Fibroblast of skin of scalp (primary cell): ENCODE measurements around the gene GTPBP6.
"Not testable (repeated sequence)": the region's sequence is repeated elsewhere in the genome, so short reads cannot be mapped to it uniquely, and the experiment has no call there.

Experiments used
- DNase-seq: peaks from one replicate; pipeline ENCODE4 v3.0.0-alpha.2; 2013

The GTPBP6 gene

DNA sequence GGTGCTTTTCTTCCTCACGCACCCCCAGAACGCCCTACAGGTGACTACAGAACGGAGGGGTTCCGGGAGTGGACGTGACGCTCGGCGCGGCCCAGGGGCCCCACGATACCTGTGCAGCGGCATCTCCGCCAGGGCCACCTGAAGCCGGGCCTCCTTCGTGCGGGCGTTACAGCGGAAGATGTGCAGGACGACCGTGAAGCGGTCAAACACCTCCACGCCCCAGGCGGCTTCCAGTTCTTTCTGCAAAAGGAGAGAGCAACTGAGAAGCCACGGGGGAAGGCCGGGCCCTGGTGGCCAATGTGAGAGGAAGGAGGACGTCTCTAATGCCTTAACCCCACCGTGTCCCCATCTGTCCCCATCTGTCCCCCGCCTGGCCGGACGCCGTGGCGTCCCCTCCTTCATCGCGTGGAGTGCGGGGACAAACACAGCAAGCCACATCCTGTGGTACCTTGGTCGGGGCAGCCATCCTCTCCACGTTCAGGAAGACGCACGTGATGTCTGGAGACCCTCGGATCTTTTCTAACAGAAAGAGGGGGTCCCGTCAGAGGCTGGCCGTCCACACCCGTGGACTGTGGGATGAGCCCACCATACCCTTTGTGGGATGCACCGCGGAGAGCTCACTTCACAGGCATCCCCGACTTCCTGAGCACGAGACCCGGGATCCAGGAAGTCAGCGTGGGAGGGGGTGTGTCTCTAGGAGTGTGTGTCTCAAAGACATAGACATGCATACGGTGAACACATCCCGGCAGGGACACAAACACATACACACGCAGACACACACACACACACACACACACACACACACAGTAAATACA lies 3.6 kb downstream of the GTPBP6 start:
- no peak for DNase-seq

DNA sequence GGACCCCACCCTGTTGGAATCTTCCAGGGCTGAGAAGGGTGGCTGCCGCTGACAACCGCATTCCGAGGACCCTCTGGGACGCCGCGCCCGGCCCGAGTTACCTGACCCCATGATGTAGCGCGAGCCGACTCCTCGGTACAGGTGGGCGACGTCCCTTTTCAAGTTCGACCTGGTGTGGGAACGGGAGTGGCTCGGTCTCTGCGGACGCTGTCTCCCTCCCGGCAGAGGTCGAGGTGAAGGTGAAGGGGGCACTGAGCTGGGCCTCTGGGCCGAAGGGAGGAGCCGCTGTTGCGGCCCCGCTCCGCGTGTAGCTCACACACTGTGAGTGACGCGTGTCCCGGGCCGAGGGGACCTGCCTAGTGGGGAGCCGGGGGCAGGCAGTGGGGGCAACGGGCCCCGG lies 4.5 kb downstream of the GTPBP6 start:
- DNase-seq = no peak

DNA sequence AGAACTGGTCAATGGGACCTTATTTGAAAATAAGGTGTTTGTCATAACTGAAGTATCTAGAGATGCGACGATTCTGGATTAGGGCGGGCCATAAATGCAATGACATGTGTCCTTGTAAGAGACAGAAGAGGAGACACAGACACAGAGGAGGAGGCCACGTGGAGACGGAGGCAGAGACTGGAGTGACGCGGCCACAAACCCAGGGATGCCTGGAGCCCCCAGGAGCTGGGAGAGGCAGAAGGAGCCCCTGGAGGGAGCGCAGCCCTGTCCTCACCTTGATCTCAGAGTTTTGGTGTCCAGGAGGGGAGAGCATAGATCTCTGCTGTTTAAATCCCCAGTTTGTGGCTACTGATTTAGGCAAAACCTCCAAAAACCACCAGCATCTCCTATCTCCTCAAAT lies 5.0 kb downstream of the GTPBP6 start:
- DNase-seq = no peak

DNA sequence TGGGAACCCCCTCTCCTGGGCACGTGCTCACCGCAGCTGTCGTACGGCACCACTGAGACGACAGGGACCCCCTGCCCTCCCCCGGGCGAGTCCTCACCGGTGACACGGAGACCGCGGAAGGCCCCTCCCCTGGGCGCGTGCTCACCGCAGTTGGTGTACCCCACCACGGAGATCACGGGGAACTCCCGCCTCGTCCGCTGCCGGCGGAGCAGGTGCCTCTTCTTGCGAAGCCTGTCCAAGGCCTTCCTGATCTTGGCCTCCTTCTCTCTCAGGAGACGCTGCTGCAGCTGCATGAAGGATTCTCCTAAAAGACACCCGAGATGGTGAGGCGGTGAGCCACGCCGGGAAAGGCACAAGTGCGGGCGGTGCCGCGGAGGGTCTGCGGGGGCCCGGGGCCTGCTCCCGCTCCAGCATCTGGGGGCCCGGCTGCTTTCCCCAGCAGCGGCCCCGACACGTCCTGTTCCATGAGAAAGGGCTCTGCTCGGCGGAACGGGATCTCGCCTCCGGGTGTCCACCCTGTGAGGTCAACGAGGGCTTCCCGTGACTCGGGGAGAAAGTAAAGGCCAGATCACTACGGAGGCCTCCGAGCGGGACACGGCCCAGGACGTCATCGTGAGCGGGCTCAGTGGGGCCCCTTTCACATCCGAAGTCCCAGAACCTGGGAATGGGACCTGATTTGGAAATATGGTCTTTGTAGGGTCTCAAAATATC lies 5.8 kb downstream of the GTPBP6 start:
- no peak for DNase-seq

- no peak for DNase-seq
Observed at GRCh38 chrX:311156-312129, 7.2 kb downstream of the GTPBP6 start.

GRCh38 chrX:310621-311155 lies 7.9 kb downstream of the GTPBP6 start:
- DNase-seq = no peak

DNA sequence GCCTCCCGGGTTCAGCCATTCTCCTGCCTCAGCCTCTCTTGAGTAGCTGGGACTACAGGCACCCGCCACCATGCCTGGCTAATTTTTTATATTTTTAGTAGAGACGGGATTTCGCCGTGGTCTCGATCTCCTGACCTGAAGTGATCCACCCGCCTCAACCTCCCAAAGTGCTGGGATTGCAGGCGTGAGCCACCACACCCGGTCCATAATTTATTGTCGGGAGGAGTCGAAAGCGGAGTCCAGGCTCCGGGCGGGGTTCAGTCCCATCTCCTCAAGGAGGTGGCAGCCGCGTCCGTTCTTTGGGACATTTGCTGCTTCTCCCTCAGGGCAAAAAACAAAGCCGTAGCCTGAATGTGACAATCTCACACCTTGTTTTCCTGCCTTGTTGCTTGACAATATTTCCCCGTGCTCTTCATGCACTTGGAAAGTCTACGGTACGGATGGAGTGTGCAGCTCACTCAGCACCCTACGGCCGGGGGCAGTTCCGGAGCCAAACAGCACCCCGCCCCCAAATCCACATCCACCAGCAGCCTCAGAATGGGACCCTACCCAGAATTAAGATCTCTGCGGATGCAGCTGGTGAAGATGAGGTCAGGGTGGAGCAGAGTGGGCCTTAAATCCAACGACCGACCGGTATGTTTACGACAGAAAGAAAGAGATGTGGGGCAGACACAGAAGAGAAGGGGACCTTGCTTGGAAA lies 9.6 kb downstream of the GTPBP6 start:
- DNase-seq = no peak

DNA sequence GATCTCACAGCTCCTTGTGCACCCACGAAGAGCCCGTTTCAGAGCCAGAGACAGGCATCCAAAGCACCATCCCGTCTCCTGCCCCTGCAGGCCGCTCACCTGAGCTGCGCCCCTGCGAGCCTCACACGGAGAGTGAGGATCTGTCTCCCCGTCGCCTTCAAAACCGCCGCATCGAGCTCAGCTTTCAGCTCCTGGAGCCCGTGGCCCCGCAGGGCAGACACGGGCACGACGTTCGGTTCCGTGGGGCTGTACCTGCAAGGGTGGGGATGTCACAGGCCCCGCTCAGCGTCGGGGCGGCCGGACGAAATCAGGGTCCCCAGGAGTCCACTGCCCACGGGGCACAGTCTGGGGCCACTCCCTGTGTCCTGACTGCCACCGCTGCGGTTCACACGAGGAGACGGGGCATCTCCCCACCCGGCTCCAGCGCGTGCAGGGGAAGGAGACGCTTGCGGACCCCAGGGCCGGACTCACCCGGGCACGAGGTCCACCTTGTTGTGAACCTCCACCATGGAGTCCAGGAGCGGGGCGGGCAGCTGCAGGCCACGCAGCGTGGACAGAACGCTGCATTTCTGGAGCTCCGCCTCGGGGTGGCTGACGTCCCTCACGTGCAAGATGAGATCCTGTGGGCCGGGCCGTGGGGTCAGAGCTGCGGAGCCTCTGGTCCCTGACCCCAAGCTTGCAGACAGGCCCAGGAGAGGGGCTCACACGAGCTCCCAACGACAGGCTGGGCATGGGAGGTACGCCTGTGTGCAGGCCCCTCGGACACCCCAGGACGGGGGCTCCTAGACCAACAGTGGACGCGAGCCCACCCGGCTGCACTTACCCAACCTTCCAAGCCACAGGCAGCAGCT lies 11.1 kb downstream of the GTPBP6 start:
- DNase-seq = no peak

DNA sequence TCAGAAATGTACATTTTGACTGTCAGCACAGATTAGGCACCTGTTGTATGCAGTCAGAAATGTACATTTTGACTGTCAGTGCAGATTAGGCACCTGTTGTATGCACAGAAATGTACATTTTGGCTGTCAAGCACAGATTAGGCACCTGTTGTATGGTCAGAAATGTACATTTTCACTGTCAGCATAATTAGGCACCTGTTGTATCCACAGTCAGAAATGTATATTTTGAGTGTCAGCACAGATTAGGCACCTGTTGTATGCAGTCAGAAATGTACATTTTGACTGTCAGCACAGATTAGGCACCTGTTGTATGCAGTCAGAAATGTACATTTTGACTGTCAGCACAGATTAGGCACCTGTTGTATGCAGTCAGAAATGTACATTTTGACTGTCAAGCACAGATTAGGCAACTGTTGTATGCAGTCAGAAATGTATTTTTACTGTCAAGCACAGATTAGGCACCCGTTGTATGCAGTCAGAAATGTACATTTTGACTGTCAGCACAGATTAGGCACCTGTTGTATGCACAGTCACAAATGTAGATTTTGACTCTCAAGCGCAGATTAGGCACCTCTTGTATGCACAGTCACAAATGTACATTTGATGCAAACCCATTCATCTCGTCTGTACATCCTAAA lies 11.9 kb downstream of the GTPBP6 start:
- DNase-seq = not testable (repeated sequence)

- not testable (repeated sequence) for DNase-seq
Observed at GRCh38 chrX:305781-306613, 12.6 kb downstream of the GTPBP6 start.

DNA sequence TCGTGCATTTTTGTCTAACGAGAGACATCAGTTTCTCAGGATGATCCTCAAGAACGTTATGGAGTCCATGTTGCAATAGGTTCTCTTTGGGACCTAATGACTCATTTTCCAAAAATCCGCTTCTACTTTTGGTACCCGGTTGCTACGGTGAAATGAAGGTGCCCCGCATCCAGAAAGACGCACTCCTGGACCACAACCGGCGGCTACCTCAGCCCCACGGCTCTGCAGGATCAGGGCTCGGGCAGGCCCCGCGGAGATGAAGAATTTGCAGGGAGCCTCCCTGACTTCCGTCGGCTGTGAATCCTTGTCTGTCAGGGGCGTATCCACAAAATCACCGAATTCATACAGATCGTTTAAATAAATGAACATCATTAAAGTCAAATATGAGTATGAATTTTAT lies 15.6 kb downstream of the GTPBP6 start:
- no peak for DNase-seq

DNA sequence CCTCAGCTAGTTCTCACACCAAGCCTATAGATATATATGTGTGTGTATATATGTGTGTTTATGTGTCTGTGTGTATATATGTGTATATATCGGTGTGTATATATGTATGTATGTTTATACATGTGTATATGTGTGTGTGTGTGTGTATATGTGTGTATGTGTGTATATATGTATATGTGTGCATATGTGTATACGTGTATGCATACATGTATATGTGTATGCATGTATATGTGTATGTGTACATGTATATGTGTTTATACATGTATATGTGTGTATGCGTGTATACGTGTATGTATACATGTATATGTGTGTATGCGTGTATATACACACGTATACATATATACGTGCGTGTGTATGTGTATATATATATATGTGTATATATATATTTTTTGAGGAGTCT lies 18.3 kb downstream of the GTPBP6 start:
- no peak for DNase-seq

DNA sequence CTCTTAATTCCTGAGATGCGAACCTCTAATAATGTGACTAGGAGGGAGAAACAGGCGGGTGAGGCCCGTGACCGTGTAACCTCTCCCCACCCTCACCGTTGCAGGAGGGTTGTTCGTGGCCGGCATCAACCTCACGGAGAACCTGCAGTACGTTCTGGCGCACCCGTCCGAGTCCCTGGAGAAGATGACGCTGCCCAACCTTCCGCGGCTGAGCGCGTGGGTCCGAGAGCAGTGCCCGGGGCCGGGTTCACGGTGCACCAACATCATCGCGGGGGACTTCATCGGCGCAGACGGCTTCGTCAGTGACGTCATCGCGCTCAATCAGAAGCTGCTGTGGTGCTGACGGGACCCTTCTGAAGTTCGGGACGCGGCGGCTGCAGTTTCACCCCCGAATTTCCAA lies 19.6 kb downstream of the GTPBP6 start:
- DNase-seq = no peak

DNA sequence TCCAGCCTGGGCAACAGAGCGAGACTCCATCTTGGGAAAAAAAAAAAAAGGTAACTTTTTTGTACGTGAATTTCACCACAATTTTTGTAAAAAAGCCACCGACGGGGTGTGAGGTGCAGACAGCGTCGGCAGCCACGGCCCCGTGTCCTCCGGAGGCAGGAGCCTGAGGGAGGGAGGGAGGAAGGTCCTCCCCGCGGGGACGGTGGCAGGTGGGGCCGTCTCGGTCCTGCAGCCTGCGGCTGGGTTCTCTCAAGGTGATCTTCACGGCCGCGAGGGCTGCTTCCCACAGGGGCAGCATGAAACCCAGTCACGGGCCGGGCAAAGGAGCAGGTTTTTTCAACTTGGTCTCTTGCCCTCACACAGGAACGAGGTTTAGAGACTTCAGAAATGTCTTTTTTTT lies 23.5 kb downstream of the GTPBP6 start:
- DNase-seq = no peak

DNA sequence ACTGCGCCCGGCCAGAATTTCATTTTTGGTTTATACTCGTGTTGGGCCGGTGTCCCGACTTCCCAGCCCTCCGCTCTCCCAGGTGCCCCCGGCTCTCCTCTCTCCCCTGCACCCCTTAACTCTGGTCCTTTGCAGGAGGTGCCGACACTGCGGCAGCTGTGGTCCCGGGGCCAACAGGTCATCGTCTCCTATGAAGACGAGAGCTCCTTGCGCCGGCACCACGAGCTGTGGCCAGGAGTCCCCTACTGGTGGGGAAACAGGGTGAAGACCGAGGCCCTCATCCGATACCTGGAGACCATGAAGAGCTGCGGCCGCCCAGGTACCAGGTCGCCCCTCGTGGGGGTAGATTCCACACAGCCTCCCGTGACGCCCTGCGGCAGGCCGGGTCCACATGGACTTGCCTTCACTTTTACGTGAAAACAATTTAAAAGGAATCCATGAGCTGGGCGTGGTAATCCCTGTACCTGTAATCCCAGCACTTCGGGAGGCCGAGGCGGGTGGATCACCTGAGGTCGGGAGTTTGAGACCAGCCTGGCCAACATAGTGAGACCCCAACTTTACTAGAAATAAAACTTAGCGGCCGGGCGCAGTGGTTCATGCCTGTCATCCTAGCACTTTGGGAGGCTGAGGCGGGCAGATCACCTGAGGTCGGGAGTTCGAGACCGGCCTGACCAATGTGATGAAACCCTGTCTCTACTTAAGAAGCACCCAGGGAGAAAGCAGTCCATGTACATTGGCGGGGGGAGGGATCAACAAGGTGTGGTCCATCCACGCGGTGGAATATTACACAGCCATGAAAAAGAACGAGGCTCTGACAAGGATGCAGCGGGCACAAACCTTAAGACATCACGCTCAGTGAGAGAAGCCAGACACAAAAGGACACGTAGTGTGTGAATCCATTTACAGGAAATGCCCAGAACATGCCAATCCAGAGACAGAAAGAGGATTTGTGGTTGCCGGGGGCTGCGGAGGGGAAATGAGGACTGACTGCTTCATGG lies 25.4 kb downstream of the GTPBP6 start:
- no peak for DNase-seq

- DNase-seq = no peak
Observed at GRCh38 chrX:291411-291901, 27.1 kb downstream of the GTPBP6 start.

DNA sequence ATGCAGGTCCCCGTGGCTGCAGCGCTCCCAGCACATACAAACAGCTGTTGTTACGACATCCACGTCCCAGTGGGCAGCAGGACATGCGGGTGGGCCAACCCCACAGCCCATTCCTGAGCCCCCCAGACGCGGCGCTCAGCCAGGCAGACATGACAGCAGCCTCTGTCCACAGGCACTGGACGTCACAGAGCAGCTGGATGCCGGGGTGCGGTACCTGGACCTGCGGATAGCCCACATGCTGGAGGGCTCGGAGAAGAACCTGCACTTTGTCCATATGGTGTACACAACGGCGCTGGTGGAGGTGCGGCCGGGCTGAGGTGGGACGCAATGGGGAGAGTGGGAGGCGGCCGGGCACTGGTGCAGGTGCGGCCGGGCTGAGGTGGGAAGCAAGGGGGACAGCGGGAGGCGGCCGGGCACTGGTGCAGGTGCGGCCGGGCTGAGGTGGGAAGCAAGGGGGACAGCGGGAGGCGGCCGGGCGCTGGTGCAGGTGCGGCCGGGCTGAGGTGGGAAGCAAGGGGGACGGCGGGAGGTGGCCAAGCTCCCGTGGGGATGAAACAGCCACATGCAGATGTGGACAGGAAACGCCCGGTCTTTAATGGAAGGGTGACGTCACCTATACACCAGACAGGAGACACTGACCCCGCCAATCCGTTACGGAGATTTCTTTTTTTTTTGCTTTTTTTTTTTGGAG lies 28.0 kb downstream of the GTPBP6 start:
- DNase-seq = no peak
